Stimulated activated CD4-positive, alpha-beta T cell treated with anti-CD3 and anti-CD28 coated beads, Interleukin-1b, Interleukin-23, amount 100 ng/mL, for 24 hours (primary cell): ENCODE data around the gene CDC27.
"Not testable (repeated sequence)": the region's sequence is repeated elsewhere in the genome, so short reads cannot be mapped to it uniquely, and the experiment has no call there.

ENCODE experiments used
- DNase-seq, 4 experiments: peaks; one replicate each; pipeline ENCODE4 v3.0.0-alpha.2; 2020; ENCODE audit warnings: low read depth in 4 of 4, low spot score in 1 of 4

CDC27 gene

DNA sequence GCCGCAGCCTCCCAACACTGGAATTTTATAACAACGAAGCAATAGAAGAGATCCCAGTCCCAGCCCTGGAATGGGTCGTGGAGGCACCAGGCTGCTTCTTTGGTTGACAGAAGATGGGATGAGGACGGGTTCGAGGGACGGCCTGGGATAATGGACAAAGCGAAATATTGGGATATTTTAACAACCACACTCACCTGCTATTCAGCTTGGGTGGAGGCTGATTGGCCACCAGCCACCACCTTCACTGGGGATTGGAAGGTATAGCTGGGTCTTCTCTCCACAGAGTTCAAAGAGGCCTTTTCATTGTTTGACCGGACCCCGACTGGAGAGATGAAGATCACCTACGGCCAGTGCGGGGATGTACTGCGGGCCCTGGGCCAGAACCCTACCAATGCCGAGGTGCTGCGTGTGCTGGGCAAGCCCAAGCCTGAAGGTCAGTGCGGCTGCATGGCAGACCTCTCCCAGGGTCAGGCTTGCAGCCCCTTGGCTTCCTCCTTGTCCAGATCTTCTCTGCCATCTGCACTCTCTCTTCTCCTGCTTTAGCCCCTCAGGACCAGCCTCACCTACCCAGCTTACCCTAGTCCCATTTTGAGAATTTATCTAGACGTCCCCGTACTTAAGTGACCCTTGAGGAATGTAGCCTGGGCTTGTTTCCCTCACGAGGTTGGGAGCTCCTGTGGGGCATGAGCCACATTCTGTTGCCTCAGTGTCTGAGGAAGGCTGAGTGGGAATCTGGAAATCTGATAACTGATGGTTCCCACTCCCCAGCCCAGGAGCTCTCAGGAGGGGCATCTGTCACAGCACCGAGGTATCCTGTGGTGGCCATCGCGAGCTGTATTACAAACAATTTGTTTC is 30.8 kb upstream of the CDC27 start:
- no peak for DNase-seq

DNA sequence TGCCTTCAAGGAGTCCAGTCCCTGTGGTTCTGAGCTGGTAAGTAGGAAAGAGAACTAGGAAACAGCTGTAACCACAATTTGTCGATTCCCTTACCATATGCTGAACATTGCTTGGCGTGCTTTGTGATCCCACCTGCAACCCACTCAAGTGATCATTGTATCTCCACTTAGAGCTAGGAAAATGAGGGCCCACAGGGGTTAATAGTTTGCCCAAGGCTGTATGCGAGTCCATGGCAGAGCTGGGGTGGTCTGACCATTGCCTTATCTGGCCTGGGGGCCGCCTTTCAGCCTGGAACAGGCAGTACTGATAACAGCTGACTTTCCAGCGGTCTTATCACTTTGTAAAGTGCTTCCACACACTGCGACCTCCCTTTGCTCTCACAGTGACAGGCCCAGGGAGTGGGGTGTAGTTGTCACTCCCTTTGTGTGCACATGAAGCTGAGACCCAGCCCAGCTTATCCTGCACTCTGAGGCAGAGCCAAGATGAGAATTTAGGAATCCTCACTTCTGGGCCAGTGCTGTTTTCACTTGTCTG is 29.9 kb upstream of the CDC27 start:
- no peak for DNase-seq

DNA sequence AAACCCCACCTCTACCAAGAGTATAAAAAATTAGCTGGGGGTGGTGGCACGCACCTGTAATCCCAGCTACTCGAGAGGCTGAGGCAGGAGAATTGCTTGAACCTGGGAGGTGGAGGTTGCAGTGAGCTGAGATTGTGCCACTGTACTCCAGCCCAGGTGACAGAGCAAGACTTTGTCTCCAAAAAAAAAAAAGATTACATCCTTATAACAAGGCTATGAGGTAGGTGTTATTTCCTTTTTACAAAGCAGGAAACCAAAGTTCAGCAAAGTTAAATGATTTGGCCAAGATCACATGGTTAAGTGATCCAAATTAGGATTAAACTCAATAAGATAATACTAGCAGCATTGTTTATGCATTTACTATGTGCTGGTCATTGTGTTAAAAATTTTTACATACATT is 28.2 kb upstream of the CDC27 start:
- DNase-seq = not testable (repeated sequence)

DNA sequence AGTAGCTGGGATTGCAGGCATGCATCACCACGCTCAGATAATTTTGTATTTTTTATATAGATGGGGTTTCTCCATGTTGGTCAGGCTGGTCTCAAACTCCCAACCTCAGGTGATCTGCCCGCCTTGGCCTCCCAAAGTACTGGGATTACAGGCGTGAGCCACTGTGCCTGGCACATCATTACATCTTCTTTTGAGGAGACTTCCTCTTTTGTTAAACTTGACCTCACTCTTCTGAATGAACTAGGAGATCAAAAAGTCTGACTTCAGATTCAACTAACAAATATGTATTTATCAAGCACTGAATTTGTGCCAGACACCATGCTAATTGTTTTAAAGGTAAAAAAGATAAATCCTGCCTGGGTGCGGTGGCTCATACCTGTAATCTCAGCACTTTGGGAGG is 27.7 kb upstream of the CDC27 start:
- DNase-seq = not testable (repeated sequence)

DNA sequence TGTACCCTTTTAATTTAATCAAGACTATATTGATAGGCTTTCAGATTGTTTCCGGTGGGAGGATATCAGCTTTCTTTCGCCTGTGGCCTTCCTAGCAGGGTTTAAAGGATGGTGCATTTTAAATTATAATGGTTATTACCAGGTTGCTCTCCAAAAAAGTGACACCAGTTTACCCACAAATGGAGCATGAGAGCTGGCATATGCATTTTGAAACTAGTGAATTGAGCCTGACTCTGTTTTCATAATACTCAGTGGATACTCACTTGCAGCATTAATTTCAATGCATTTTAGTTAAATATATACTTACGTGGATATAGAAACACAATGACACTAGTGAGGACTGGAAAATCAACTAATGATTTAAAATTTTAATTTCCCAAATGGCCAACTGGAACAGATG is 25.8 kb upstream of the CDC27 start:
- DNase-seq = no peak

DNA sequence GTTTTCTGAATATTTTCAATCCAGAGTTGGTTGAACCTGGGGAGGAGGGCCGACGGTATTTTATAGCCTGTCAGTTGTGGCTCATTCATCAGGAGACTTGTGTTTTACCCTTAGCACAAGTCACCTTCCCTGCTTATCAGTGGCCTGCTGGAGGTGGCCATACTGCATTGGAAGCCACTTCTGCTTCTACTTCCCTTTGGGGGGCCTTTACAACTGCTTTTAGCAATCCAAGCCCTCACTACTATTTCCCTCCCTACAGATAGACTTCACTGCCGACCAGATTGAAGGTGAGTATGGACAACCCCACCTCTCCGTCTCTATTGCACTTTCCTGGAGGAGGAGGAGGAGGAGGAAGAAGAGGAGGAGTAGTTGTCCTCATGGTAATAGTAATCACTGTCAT is 24.4 kb upstream of the CDC27 start:
- DNase-seq = no peak

DNA sequence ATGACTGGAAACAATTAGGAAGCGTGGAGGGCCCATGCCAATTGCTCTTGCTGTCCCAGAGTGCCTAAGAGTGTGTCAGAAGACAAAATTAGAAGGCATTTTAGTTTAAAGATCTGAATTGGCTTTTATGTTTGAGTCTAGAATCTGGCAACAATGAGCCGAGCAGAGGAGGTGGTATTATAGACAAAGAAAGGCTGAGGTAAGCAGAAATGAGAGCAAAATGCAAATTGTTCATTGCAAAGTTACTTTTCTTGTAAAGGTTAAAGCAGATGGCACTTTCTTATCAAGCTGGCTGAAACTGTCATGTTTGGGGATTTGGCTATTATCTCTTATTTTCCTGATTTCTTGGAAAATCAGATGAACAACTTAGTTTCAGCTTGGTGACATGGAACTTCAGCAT is 23.4 kb upstream of the CDC27 start:
- no peak for DNase-seq

DNA sequence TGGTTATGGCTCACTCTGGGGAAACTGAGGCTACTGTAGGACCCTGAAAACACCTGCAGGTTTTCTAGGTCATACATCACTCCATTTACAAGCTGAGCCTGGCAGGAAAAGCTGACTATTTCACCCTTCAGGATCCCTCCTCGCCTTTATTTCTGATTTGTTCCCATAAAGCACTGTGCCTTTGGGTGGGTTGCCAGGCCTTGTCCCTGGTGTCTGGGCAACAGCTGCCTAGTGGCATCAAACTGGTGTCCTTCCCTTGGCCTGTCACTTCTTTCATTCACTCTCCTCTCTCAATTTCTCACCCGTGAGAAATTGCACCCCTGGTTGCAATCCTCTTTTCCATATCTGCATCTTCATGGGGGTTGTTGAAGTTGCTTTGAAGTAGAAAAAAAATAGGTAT is 21.7 kb upstream of the CDC27 start:
- no peak for DNase-seq

DNA sequence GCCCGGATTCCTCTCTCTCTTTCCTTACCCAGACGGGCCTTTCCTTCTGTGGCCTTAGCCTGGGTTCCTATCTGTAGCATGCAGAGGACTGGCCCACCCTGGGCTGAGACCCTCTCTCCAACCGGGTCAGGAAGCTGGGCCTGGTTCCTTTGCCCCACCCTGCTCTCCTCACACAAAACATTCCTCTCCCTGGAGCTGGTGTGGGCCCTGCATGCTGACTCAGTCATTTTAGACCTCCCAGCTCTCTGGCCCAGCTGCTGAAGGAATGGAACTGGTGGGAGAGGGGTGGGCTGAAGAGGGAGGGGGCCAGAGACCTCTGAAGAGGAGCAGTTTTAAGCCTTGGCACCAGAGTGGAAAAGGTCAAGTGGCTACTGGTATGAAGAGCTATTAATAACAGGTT is 21.0 kb upstream of the CDC27 start:
- DNase-seq = no peak

DNA sequence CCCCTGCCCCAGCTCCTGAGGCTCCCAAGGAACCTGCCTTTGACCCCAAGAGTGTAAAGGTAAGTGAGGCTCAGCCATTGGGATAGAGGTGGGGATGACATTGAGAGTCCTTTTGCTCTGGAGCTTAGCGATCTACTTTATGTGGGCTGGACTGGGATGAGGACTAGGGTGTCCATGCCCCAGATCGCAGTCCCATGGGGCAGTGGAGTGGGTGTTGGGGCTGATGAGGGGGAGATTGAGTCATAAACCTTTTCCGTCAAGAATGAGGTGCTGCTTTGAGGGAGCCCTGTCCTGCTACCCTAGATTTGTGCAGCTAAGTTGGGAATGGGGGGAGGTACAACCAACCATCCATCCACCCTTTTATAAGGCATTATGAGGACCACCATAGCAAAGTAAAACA is 20.4 kb upstream of the CDC27 start:
- DNase-seq = no peak

DNA sequence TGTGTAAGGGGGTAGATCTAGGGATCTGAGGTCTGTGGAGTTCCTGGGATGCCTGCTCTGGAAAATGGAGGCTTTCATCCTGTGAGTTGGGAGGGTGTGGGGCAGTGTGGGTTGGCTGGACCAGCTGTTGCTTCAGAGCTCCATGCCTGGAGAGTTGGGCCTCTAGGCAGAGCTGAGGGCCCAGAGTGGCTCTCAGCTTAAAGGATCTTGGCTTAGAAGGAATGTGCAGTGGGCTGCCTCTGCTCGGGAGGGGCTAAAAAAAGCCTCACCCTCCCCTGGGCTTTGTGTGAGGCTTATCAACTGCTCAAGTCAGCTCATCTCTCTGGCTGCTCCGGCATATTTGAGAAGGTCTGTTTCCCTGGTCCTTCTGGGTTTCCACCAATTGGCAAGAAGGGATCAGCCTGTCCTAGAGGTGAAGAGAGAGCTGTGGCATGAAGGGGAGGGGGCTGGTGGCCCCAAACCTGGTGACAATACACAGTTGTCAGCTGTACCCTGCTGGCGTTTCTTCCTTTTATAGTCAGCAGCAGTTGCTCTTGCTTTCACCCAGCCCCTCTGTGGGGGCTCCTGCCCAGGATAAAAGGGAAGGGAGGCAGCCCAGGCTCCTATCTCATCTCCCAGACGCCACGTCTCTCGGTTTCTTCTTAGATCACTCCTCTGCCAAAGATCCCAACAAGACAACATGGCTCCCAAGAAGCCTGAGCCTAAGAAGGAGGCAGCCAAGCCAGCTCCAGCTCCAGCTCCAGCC is 19.8 kb upstream of the CDC27 start, which contains the start of gene MYL4:
TSS of gene MYL4 (plus strand) at position 605 of the 745 bp plus-strand sequence. CDS start at position 680, 75 bp downstream.
- DNase-seq = no peak

DNA sequence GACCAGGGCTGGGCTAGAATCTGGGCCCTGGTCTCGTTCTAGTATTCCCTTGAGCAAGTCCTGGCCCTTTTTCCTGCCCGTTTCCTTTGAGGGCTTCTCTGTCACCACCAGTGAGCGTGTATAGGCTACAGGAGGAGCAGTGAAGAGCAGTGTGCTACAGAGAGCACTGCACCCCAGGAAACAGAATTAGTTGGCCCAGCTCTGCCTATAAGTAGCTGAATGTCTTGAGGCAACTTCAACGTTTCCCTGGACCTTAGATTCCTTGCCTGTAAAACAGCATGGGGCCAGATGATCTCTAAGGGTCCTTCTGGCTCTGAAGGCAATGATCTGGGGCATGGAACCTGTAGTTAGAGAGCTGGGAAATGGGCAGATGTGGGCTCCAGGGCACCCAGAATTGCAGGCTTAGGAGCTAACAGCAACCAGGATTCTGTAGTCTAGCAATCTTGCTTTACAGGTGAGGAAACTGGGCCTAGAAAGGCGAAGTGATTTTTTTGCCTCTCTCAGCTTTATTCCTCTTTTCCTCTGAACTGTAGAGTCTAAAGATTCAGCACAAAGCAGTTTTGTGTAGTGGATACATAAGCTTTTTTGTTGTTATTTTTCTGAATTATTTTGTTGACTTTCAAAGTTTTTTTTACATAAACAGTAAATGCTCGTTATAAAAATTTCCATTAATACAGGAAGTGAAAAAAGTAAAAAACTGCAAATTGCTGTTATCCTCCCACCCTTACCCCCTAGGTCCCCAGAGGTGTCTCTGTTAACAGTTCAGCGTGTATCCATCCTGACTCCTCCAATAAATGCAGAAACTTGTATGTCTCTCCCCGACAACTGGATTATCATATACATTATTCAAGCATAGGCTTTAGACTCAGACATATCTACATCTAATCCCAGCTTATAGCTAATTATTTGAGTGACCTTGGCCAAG is 18.3 kb upstream of the CDC27 start:
- no peak for DNase-seq

DNA sequence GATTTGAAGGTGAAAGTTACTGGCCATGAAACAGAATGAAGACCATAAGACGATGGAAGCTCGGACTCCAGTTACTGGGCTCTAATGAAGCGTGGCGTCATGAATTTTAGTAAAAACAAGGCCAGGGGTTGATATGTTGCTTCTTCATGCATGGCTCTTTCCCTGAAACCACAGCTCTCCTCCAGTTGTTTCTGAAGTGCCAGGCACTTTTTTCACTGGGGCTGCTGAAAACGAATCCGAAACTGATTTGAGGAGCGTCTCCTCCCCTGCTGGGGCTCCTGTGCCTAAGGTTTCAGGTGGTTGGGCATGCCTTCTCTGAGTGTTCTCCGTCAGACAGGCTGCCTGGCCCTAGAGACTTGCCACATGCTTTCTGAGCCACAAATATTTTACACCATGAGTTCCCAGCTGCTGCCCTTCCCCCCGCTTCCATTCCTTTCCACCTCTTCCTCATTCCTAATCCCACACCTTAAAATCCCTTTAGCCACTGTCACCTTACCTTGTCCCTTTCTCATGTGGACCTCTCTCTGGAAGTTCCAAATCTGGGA is 16.4 kb upstream of the CDC27 start:
- DNase-seq = peak in 3 of 4 experiments; percentile 14 to 47 (median 41)

DNA sequence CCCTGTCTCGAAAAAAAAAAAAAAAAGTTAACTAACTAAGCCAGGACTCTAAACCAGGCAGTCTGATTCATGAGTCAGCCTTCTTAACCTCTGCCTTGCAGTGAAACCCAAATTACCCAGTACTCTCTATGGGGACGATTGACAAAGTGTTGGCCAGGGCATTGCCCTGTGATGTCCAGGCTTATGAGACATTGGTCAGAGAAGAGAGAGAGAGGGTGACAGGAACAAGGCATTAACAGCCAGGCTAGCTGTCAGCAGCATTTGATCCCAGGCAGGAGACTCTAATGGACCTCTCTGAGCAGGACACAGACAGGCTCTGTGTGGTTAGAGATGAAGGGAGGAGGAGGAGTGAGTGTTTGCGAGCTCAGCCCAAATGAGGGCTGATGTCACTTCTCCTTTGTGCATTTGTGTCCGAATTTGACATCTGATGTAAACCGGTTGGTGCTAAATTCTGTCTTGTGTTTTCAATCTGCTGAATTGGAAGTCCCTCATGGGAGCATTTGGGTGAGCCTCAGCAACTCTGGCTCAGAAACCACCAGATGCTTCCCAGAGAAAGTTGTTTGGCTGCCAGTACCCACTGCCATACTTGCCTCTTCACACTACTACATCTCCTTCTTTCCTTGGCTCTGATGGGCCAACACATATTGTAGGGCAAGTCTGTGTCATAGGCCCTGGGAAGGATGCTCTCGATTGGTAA is 15.8 kb upstream of the CDC27 start:
- DNase-seq = no peak

DNA sequence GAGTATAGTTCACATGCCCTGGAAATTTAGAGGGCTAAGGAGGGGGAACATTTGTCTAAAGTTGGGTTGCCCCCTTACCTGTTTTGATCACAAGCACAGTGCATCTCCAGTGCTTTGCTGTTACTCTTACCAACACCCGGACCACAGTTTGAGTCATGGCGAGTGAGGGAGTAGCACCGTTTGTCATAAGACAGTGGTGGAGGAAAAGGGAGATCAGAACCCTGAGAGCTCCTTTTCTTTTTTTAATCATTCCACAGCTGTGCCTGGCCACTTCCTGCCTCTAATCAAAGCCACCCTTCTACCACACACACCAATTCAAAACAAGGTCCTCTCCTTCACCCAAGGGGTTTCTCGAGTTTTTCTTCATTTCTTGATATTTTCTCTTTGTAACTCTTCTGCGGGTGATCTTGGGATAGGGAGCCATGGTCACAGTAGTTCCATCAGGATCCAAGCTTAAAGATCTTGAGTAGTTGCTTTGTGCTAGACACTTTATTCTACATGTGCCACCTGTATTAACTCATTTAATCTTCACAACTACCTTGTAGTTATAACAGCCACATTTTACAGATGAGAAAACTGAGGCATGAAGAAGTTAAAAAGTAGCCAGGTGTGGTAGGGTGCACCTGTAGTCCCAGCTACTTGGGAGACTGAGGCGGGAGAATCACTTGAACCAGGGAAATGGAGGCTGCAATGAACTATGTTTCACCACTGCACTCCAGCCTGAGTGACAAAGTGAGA is 15.1 kb upstream of the CDC27 start:
- peak in 1 of 4 experiments; percentile 29 for DNase-seq

DNA sequence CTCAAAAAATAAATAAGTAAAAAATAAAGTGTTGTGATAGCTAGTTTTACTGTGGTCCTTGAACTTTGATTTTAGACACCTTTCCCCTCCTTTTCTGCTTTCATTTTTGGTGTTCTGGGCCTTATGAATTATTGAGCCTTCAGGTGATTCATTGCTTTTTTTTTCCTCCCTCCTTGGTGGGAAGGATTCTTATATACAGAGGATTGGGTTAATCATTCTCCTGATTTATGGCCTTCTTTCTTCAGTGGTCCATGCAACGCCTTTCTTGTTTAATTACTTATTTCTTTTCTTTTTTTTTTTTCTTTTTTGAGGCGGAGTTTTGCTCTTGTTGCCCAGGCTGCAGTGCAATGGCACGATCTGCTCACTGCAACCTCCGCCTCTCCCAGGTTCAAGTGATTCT is 12.1 kb upstream of the CDC27 start:
- DNase-seq = no peak

DNA sequence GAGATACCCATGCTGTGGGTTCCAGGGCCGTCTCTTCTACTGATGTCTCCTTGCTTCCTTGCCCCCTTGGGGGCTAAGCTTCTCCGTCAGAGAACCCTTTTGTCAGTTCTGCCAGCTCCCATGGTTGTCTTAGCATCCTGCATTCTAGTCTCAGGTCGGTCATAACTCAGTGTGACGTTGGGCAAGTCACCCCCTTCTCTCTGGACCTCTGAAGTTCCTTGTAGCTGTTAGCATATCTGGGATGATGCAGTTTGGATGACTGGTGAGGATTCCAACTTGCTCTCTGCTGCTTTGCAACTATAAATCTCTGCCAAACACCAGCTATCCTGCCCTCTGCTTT is 11.2 kb upstream of the CDC27 start:
- no peak for DNase-seq

DNA sequence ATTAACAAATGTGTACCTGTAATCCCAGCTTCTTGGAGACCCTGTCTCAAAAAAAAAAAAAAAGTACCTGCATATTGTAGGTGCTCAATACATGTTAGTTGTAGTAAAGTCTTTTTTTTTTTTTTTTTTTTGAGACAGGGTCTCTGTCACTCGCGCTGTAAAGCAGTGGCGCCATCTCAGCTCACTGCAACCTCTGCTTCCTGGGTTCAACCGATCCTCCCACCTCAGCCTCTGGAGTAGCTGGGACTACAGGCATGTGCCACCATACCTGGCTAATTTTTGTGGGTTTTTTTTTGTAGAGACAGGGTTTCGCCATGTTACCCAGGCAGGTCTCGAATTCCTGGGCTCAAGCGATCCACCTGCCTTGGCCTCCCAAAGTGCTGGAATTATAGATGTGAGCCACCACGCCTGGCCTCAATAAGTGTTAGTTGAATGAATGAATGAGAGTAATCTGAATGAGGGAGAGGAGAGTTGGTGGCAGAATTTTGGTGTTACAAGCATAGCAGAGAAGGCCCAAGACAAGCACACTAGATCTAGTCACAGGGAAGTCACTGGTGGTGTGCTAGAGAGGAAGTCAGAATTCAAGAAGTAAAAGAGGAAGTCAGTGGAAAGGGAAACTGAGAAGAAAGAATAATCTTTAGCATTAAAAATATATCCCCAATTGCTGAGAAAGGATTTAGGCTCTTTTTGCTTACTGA is 10.7 kb upstream of the CDC27 start:
- DNase-seq = no peak

DNA sequence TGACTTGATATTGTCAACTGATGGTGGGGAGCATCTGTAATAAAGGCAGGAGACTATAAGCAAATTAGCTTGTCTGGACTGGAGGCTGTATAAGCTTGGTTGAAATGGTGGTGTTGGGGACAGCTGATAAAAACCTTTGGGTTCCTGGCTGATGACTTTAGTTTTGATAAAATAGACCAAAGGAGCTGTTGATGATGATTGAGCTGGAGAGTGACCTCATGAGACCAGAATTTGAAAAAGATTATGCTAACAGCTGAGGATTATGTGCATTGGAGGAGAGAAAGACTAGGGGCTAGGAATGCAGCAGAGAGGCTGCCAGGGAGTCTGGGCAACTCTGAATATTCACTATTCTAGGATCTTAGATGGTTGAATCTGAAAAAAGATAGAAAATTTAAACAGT is 8.7 kb upstream of the CDC27 start:
- no peak for DNase-seq
